Gastrocnemius medialis (tissue), 4 donors: ENCODE measurements around the gene ADORA1.

Experiments
- POLR2A ChIP-seq, 2 donors: fragments of 450-650 bp; IDR thresholded peaks; one replicate each; pipeline ENCODE4 v1.6.1; 2017; ENCODE audit warnings: antibody characterized with exemption in 2 of 2, mild to moderate bottlenecking in 2 of 2, moderate library complexity in 2 of 2
- TF ChIP-seq, protein P1 (sequence below), 5 experiments: fragments of 450-650 bp in 3 of 5; fragments of 200-600 bp in 2 of 5; sonication (generic) in 2 of 5; IDR thresholded peaks in 4 of 5; conservative IDR thresholded peaks in 1 of 5; 1 replicate in 4 of 5; 2 replicates in 1 of 5; pipeline ENCODE4 v1.5.1; 2016 to 2019; ENCODE audit warnings: antibody characterized with exemption in 5 of 5, mild to moderate bottlenecking in 3 of 5, moderate library complexity in 3 of 5

DNA sequence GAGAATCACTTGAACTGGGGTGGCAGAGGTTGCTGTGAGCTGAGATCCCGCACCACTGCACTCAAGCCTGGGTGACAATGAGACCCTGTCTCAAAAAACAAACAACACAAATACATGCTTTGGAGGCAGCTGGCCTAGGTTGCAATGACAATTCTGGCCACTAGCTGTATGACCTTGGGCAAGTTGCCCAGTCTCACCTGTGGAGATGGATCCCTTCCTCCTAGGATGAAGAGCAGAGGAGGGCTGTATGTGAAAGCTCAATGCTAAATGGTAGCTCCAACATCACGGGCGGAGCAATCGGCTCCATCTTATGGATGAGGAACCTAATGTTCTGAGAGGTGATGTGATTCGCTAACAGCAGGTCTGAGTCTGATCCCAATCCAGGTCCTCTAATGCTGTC is 20.6 kb downstream of the ADORA1 start:
- TF ChIP-seq, protein P1, sequence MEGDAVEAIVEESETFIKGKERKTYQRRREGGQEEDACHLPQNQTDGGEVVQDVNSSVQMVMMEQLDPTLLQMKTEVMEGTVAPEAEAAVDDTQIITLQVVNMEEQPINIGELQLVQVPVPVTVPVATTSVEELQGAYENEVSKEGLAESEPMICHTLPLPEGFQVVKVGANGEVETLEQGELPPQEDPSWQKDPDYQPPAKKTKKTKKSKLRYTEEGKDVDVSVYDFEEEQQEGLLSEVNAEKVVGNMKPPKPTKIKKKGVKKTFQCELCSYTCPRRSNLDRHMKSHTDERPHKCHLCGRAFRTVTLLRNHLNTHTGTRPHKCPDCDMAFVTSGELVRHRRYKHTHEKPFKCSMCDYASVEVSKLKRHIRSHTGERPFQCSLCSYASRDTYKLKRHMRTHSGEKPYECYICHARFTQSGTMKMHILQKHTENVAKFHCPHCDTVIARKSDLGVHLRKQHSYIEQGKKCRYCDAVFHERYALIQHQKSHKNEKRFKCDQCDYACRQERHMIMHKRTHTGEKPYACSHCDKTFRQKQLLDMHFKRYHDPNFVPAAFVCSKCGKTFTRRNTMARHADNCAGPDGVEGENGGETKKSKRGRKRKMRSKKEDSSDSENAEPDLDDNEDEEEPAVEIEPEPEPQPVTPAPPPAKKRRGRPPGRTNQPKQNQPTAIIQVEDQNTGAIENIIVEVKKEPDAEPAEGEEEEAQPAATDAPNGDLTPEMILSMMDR (IDR thresholded peaks at IDR 0.05 in 4 of 5, conservative IDR thresholded peaks at IDR 0.05 in 1 of 5) = peak in 1 of 5 experiments; percentile 18
- no peak for TF ChIP-seq POLR2A (IDR thresholded peaks at IDR 0.05)
